GM19035 (cell line): Measurements from ENCODE around the gene NKAIN4.

Source experiments
- ATAC-seq: cut with Tn5 transposase; IDR thresholded peaks from one replicate; pipeline ENCODE4 v1.9.1; 2021; ENCODE audit not compliant: unreplicated experiment

The NKAIN4 gene

DNA sequence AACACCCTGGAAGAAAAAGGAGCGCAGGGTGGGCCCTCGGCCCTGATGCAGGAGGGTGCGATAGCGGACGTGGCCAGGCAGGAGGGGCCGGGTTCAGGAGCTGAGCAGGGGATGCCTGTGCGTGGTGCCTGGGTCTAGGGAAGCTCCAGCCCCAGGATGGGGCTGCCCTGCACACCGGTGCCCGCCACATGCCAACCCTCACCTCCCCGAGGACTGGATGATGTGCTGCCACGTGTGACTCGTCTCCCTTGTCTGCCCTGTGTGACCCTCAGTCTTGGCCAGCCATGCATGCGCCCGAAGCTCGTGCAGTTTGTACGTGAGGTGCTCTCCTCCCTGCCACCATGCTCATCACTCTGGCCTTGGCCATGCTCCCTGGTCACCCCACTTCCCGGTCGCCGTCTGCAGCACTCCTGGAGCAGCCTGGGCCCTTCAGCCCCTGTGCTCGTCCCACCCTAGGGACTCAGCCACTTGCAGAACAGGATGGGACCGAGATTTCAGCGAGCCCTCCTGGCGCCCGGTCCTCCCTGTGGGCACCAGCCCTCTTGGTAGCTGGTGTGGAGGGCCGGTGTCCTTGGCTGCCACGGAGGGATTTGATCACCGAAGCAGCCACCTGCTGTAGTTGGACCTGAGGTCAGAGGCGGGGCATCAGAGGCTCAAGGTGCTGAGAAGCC lies 34.5 kb upstream of the NKAIN4 start:
- ATAC-seq: no peak

DNA sequence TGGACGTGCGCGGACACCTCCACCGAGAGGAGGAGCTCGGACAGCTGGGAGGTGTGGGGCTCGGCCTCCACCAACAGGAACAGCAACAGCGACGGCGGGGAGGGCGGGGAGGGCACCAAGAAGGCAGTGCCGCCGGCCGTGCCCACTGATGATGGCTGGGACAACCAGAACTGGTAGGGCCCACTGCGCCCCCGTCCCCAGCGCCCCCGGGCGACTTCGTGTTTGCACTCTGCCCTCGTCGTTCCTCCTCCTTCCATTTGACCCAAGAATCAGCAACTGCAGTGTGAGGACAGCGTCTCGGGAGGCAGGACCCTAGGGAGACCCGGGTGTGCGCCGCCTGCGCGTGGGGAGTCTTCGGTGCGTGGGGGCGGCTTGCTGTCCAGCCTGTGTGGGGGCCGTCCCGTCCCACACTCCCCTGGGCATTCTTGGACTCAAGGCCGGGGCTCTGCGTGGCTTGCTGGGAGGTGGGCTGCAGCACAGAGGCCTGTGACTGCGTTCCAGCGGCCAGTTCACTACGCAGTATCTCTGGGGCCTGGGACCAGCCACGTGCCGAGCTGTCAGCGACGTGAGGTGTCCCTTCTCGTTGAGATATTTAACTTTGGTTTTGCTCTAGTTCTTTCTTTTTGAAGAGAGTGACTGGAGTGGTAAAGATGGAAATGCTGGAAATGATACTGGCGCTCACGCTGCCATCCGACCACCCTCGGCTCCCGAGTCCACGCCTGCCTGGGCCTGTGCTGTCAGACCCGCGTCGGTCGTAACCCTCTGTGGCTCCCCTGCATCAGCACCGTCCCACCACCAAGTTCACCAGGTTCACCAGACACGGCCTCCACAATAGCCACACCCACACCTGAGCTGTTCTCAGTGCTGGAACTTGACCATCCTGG lies 33.7 kb upstream of the NKAIN4 start:
- no peak for ATAC-seq

DNA sequence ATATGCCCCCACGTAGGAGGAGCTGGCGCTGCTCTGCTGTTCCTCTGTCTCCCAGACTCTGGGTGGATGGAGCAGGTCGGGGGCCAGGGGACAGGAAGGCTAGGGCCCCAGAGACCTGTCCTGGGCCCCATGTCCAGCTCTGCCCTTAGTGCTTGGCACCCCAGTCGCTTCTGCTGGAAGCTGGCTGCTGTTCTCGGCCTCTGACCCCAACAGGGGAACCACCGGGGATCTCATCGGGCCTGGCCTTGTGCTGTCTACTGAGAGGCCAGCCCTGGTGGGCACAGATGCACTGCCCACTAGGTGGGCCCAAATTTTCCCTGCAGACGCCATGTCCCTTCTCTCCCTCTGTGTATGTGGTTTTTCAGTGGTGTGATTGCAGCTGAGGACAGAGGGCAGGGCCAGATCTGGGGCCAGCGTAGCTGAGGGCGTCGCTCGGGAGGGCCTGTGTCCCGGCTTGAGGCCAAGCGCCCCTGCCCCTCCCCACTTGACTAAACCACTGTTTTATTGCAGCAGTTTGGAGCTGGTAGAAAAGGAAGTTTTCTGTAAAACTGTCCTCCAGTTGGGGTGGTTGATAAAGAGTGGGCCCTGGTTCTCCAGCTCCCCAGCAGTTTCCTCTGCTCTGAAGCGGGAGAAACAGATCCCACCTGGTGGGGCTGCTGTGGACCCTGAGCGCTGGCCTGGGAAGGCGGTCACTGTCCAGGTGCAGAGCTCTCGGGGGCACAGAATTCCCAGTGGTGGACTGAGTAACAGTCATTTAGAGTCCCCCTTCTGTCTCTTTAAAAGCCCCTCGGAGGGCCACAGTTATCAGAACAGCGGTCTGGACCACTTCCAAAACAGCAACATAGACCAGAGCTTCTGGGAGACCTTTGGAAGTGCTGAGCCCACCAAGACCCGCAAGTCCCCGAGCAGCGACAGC lies 32.8 kb upstream of the NKAIN4 start:
- no peak for ATAC-seq

DNA sequence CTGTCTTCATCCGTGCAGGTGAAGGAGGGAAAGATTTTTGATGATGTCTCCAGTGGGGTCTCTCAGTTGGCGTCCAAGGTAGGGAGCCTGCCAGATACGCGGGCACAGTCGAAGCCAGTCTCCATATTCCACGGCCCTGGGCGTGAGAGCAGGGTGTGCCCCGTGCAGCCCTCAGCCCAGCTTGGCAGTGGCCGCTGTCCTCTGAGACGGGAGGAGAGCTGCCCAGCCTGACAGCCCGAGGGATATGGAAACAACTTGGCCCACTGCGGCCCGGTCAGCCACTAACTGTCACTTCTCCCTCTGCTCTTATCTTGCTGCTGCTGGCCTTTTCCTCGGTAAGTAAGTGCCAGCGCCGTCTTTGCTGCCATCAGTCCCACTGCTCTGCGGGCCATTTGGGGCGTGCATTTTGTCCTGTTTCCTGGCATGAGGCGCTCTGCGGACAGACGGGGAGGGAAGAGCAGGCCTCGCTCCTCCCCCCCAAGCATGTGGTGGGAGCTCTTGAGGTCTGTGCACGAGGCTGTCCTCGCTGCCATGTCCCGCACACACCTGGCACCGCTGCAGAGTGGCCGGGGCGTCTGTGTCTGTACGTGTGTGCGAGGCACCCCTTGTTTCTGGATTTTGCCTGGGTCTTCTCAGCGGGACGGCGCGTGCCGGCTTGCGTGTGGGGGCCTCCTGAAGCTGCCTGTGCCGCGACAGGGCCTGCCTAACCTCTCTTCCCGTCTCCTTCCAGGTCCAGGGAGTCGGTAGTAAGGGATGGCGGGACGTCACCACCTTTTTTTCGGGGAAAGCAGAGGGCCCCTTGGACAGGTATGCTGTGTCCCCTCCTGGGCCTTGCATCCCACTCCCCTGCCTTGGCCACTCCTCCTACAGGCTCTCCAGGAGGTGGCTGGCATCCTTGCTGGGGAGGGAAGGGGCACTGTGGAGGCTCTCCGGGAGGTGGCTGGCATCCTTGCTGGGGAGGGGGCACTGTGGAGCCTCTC lies 31.7 kb upstream of the NKAIN4 start:
- no peak for ATAC-seq

DNA sequence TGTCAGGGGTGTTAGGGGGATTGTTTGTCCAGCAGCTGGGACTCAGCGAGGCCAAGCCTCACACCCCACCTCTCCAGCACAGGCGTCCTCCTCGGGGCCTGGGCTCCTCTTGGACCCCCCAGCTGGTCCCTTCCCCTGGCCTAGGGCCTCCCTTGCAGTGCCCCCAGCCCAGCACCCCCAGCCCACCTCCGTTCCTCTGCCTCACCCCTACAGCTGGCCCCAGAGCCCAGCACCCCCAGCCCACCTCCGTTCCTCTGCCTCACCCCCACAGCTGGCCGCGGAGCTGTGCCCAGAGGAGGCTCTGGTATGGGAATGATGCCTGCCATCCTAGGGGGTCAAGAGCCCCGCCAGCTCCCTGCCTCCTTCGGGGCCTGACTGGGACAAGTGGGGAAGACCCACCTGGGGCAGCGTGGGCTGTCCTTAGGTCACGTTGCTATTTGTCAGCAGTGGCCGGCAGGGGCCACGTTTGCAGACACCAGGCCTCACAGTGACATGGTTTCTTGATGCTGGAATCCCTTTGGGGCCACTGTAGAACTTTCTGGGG lies 30.8 kb upstream of the NKAIN4 start:
- no peak for ATAC-seq

DNA sequence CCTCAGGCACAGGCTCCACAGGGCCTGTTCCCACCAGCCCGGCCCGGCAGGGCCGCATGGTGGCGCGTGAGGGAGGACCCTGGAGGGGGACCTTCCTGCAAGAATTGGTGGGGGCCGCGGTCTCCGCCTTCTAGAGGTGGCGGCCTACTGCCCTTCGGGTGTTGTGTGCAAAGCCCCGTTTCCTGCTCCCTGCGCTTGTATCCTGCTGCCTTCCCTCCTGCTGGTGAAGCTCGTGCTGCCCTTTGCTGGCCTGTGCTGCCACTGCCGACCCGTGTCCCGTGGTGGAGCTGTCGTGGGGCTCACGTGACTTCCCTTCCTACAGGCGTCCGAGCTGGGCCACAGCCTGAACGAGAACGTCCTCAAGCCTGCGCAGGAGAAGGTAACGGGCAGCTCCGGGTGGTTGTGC lies 30.3 kb upstream of the NKAIN4 start:
- no peak for ATAC-seq

DNA sequence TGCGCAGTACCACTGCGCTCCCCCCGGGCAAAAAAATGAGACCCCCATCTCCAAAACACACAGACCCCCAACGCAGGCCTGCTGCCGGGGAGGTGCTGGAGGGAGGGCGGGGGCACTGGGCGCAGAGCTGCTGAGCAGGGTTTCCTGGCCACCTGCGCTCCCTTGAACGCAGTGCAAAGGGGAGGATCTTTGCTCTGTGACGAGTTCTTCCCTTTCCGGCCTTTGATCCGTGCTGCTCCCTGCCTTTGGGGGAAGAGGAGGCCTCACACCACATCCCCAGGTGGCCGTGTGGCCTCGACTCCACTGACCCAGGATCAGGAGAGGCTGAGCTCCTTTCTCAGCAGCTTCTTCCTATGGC lies 29.8 kb upstream of the NKAIN4 start:
- ATAC-seq: no peak

DNA sequence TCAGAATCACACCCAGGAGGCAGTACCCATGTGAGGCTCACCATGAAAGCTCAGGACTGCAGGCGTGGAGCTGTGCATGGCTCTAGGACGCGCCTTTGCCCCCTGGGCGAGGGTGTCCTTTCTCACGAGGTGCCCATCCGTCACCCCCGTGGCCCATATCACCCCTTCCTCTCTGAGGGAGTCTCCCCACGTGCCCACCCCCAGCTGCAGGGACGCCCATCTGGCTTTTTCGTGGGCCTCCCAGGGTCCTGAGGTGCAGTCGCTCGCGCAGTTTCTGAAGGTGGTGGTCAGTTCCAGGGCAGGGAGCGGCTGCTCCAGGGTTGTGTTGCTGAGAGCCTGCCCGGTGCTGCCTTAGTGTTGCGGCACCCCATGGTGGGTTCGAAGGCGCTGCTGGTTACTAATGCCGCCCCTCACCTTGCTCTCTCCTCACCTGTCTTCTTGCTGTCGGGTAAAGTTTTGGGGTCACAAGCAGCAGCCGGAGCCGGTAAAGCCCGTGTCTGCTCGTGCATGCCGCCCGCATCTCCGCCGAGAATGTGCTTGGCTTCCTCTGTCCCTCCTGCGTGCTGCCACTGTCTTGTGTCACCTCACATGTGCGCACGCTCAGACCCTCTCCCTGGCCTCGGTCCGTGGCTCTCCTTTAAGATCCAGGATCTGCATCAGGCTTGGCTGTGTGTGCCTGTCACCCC lies 29.3 kb upstream of the NKAIN4 start:
- no peak for ATAC-seq

DNA sequence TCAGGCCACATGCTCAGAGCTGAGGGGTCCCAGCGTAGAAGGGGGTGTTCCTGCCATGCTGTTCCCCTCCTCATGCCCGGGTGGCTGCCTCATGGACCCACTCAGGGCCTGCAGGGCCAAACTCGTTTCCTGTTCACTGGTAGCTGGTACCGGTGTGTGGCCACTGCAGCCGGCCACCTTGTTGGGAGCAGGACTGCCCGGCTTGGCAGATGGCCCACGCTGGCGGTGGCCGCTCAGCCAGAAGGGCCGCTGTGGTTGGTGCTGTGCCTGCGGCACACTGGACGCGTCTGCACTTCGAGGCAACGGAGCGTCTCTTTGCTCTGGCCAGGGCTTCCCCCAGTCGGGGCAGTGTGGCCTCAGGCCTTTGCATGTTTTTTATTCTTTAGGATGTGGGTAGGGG lies 28.7 kb upstream of the NKAIN4 start:
- no peak for ATAC-seq

DNA sequence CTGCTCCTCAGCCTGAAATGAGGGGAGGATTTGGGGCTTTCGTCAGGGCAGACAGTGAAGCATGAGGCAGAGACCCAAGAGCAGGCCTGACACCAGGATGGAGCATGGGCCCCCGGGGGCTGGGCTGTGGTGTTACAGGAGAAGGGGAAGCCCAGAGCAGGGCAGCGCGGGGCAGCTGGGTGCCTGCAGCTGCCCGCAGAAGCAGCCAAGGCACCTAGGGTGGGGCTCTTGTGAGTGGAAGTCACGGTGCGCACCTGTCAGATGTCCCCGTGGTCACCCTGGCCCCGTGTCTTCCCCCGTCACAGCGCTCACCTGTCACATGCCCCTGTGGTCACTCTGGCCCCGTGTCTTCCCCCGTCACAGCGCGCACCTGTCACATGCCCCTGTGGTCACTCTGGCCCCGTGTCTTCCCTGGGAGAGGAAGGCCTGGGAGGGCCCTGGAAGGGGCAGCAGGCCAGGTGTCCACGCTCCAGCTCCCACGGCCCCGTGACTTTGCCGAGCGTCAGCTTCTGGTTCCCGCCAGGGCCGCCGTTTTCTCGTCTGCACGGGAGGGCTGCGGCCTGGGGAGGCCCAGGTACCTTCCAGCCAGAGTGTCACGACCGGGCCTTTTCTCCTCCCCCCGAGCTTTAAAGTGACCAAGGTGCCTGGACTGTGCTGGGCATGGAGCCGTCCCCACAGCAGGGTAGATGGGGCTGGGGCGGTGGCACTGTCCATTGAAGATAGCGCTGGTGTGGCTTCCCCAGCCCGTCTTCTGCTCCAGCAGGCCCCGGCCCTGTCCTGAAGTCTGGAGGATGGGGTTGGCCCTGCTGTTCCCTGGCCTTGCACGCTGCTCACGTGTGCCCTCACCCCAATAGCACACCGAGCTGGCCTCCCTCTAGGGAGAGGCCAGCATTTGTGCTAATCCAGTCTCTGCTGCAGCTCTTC lies 27.7 kb upstream of the NKAIN4 start:
- ATAC-seq: no peak

DNA sequence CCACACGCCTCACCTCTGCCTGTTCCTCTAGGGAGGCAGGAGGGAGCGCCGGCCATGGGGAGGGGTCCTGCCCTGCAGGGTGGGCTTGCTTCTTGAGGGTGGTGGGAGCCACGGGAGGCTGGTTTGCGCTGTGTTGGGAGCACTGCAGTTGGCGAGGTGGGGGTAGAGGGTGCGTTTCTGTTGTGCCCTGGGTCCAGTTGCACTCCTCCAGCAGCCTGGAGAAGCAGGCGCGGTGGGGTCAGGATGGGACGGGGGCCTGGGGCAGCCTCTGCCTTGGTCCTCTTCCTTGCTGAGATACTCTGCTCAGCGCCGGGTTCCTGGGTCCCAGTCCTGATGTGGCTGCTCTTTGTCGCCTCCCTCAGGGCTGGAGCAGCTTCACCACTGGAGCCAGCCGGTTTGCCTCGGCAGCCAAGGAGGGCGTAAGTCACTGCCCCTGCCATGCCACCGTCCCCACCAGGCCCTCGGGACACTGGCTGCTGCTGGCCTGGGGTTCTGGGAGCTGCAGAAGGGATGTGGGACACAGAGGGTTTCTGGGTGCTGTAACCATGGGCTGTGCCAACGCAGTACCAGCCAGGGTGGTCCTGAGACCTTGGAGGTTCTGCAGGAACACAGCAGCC lies 26.8 kb upstream of the NKAIN4 start:
- ATAC-seq: no peak

DNA sequence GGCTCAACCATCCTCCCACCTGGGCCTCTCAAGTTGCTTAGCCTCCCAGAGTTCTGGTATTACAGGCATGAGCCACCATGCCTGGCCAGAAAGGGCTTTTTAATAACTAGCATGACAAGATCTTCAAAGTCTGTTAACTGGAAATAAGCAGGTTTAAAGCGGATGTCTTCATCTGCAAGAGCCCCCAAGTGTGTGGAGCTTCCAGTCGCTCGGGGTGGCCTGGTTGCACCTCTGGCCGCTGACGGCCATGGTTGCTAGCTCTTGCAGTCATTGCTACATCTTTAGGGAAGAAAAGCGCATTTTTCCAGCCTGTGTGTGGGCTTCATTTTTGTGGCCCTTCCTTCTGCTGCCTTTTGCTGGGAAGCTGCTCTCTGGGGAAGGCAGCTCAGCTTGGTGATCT lies 26.1 kb upstream of the NKAIN4 start:
- ATAC-seq: no peak

DNA sequence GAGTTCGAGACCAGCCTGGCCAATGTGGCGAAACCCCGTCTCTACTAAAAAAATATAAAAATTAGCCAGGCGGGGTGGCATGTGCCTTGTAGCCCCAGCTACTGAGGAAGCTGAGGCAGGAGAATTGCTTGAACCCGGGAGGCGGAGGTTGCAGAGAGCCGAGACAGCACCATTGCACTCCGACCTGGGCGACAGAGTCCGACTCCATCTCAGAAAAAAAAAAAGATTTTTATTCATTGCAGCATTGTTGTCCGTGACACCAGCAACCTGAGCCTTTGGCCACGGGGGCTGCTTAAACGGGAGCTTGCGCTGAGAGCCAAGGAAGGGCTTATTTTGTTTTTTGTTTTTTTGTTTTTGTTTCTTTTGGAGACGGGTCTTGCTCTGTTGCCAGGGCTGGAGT lies 25.7 kb upstream of the NKAIN4 start:
- ATAC-seq: no peak

DNA sequence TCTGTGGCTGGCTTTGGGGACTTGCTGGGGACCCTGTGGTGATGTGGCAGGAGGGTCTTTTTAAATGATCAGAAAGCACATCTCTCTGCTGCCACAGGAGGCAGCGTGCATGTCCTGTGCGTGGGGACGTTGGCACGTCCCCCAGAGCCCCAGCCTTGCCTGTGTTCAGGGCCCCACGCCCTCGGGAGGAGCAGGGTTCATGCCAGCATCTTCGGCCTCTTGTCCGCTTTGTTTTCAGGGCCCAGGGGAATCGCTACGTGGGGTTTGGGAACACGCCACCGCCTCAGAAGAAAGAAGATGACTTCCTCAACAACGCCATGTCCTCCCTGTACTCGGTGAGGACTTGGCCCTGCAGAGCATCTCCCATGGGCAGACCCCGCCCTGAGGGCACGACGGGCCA lies 24.4 kb upstream of the NKAIN4 start:
- no peak for ATAC-seq

DNA sequence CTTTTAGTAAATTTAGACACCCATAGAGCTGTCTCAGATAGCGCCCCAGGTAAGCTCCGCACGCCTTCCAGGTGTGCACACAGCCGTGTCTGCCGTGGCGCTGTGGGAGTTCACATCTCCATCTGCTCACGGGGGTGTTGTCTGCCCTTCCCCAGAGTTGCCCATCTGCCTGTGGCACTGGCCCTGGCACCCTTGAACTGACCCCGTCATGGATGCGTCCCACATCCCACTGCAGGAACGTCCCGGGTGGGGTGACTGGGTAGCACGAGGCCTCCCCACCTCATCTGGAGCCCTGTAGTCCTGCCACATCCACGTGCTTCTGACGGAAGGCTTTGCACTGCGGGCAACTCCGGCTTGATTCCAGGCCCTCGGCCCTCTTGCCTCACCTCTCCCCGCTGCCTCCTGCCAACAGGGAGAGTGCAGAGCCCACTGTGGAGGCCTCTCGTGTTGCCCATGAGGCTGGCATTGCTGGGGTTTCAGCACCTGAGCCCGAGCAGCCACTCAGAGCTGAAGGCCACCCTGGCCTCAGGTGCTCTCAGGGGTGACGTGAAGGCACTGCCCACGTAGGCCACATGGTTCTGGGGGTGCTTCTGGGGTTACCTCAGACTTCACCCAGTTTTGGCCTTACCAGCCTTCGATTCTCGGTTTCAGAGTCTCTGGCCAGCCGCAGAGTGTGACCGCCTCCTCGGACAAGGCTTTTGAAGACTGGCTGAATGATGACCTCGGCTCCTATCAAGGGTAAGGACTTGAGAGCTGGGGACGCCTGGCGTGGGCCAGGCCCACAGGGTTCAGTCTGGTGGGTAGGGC lies 23.4 kb upstream of the NKAIN4 start:
- no peak for ATAC-seq

DNA sequence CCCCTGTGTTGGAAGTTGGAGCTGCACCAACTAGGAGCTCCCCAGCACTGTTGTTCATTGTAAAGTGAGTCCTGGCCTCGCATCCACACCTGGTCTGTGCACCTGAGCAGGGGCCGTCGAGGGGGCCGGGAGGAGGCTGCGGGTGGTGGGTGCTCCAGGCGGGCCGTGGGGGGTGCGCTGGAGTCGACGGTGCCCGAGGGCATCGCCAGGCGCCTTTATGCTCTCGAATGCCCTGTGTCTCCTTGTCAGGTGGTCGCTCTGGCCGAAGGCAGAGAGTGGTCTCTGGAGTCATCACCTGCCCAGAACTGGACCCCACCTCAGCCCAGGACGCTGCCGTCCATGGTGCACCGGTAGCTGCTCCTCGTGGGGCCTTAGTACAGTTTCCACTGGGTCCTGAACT lies 22.7 kb upstream of the NKAIN4 start:
- no peak for ATAC-seq

DNA sequence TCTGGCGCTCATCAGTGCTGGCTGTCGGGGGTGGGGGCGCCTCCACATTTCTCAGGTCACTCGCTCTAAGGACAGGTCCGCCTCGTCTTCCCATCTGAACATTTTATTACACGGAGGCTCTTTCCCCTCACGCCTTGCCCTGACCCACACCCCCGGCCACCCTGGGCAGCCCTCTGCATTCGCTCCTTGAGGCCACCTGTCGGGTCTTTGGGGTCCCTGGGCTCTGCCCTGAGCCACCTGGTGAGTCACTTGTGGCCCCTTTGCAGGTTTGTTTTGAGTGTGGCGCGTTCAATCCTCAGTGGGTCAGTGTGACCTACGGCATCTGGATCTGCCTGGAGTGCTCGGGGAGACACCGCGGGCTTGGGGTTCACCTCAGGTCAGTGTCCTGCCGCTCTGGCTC lies 21.6 kb upstream of the NKAIN4 start:
- ATAC-seq: no peak
